GM23248 (cell line): ENCODE results near the gene ARFRP1.

Source experiments
- EZH2 ChIP-seq: fragments of 200-600 bp; sonication (generic); IDR thresholded peaks from 2 replicates; pipeline ENCODE4 v1.6.1; 2018; ENCODE audit warnings: antibody characterized with exemption, mild to moderate bottlenecking; ENCODE audit not compliant: insufficient read depth, poor library complexity, severe bottlenecking
- EZH2phosphoT487 ChIP-seq: fragments of 200-600 bp; sonication (generic); IDR thresholded peaks from 2 replicates; pipeline ENCODE4 v1.6.1; 2018; ENCODE audit warnings: antibody characterized with exemption, moderate library complexity, mild to moderate bottlenecking, low read depth; ENCODE audit not compliant: insufficient read depth

DNA sequence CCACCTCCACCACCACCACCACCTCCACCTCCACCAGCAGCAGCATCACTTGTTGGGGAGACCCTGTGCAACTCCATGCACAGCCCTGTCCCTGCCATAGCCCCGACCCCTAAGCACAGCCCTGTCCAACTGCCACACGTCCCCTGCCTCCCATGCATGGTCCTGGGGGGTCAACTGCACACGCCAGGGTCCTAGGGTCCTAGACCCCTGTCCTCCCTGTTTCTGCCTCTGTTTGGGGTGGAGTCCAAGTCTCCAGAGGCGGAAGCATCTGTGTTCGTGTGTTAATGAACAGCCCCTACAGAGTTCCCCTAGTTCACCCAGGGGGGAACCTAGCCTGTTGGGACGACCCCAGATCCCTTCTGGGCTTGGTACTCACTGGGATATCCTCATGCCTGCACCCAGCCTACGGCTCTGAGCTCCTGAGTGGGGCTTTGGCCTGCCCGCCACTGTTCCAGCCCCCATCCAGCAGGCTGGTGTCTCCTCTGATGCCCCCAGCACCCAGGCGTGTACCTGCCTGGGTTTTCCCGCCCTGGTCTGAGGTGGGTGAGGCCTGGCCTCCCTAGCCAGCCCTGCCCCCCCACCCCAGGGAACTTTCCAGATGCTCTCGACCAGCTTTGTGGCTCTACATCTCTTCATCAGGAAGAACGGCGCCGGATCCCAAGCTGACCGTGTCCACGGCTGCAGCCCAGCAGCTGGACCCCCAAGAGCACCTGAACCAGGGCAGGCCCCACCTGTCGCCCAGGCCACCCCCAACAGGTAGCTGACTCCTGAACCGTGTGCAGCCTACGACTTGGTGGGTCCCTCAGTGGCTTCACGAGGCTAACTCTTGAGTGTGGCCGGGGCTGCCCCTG is 13.8 kb downstream of the ARFRP1 start:
- no peak for TF ChIP-seq EZH2
- TF ChIP-seq EZH2phosphoT487, result no peak
